CD8-positive, alpha-beta memory T cell (primary cell): ENCODE data around the gene QSOX2. TPM values are rescaled to one million over a fixed set of nuclear protein-coding genes. Genes with fewer than 3 reads are reported as not detected.

Experiments used
- CTCF ChIA-PET: fragments of 350-600 bp; sonication (Branson Sonifier 250); formaldehyde crosslinking; loops from one replicate; lab custom pipeline; 2021; ENCODE audit warnings: antibody characterized with exemption; lab: Charles Lee
- POLR2A ChIA-PET: fragments of 350-600 bp; sonication (Branson Sonifier 250); formaldehyde crosslinking; loops from one replicate; lab custom pipeline; 2021; ENCODE audit warnings: antibody characterized with exemption; lab: Charles Lee
- DNase-seq, 5 donors: peaks; one replicate each; pipeline versions ENCODE4 v3.0.0 to v3.0.0-alpha.2; 2020 to 2022; ENCODE audit warnings: mixed read lengths in 1 of 5
- H3K27ac ChIP-seq: one replicate; pipeline ENCODE4 v1.7.0; 2013; ENCODE audit warnings: low read depth, mild to moderate bottlenecking, low read length, moderate library complexity
- H3K27me3 ChIP-seq: 2 replicates; pipeline ENCODE4 v1.7.0; 2013; ENCODE audit warnings: low read length, mild to moderate bottlenecking; ENCODE audit not compliant: insufficient read depth, poor library complexity, severe bottlenecking
- H3K36me3 ChIP-seq: 2 replicates; pipeline ENCODE4 v1.7.0; 2013; ENCODE audit warnings: mild to moderate bottlenecking, low read length, moderate library complexity; ENCODE audit not compliant: insufficient read depth
- H3K4me1 ChIP-seq: 2 replicates; pipeline ENCODE4 v1.7.0; 2013; ENCODE audit warnings: mild to moderate bottlenecking, low read length, moderate library complexity; ENCODE audit not compliant: insufficient read depth
- H3K4me3 ChIP-seq: 2 replicates; pipeline ENCODE4 v1.7.0; 2013; ENCODE audit warnings: mild to moderate bottlenecking, low read length
- H3K9me3 ChIP-seq: 2 replicates; pipeline ENCODE4 v1.7.0; 2013; ENCODE audit warnings: mild to moderate bottlenecking, low read length
- H3K27ac Mint-ChIP-seq, 8 donors: one replicate each; pipeline ENCODE4 v1.8.0; 2020 to 2021; ENCODE audit warnings: mixed read lengths in 8 of 8, mild to moderate bottlenecking in 6 of 8, inconsistent platforms in 3 of 8, moderate library complexity in 3 of 8
- H3K27me3 Mint-ChIP-seq, 2 donors: one replicate each; pipeline ENCODE4 v1.8.0; 2020 to 2021; ENCODE audit warnings: mixed read lengths in 2 of 2, mild to moderate bottlenecking in 1 of 2, moderate library complexity in 1 of 2
- H3K36me3 Mint-ChIP-seq, 3 donors: one replicate each; pipeline ENCODE4 v1.8.0; 2020 to 2021; ENCODE audit warnings: mixed read lengths in 3 of 3, inconsistent platforms in 1 of 3, mild to moderate bottlenecking in 1 of 3
- H3K4me1 Mint-ChIP-seq, 3 donors: one replicate each; pipeline ENCODE4 v1.8.0; 2020 to 2021; ENCODE audit warnings: mixed read lengths in 3 of 3, inconsistent platforms in 1 of 3, mild to moderate bottlenecking in 1 of 3
- H3K4me3 Mint-ChIP-seq, 7 donors: one replicate each; pipeline ENCODE4 v1.8.0; 2020 to 2021; ENCODE audit warnings: mixed read lengths in 7 of 7, mild to moderate bottlenecking in 6 of 7, moderate library complexity in 4 of 7, inconsistent platforms in 2 of 7
- H3K9me3 Mint-ChIP-seq, 5 donors: one replicate each; pipeline ENCODE4 v1.8.0; 2020 to 2022; ENCODE audit warnings: mixed read lengths in 5 of 5, mild to moderate bottlenecking in 3 of 5, moderate library complexity in 2 of 5, inconsistent platforms in 1 of 5
- polyA plus RNA-seq: library from polyadenylated mRNA; unstranded; fragments of 300-500 nt; fragmentation: Illumina TruSeq; gene quantifications from one replicate; pipeline ENCODE4 v1.2.3, GENCODE V29; 2021
- total RNA-seq, 2 experiments: library from RNA; stranded (reverse); gene quantifications; one replicate each; pipeline ENCODE4 v1.2.3, GENCODE V29; 2021

QSOX2 gene
- total and polyA plus RNA-seq, 3 experiments from 2014 or later = 0.66 to 15.3 (median 14.6) TPM

- Mint-ChIP-seq H3K36me3 (peaks cover 17 to 86% (median 18%) of the 10 kb centered on the region in 3 donors), H3K27me3 (no peaks in the 10 kb centered on the region), H3K4me1 (no peaks in the 10 kb centered on the region), H3K9me3 (no peaks in the 10 kb centered on the region), H3K27ac (no peak overlapping the region), H3K4me3 (no peak overlapping the region)
- DNase-seq = no peak
- no peak overlapping the region for H3K27ac ChIP-seq
- H3K4me1 ChIP-seq = no peaks in the 10 kb centered on the region
- no peaks in the 10 kb centered on the region for H3K27me3 ChIP-seq
- no peaks in the 10 kb centered on the region for H3K9me3 ChIP-seq
- ChIA-PET CTCF (no interaction called here), POLR2A (interaction anchor here (0.6 kb wide), 1 partner anchor 178 kb away, joined by 3 read pairs; no protein-coding TSS in a partner anchor)
- H3K4me3 ChIP-seq = no peak overlapping the region
- H3K36me3 ChIP-seq = peaks cover 13% of the 10 kb centered on the region
These were observed 33.2 kb downstream of the QSOX2 start for GRCh38 chr9:136212345-136212950.

GRCh38 chr9:136211441-136212344 lies 33.9 kb downstream of the QSOX2 start:
- ChIA-PET CTCF (no interaction called here), POLR2A (no interaction called here)
- Histone ChIP-seq H3K36me3 (peaks cover 13% of the 10 kb centered on the region), H3K27ac (no peak overlapping the region), H3K4me1 (no peaks in the 10 kb centered on the region), H3K4me3 (no peak overlapping the region), H3K9me3 (no peaks in the 10 kb centered on the region), H3K27me3 (no peaks in the 10 kb centered on the region)
- Mint-ChIP-seq H3K4me3 (no peak overlapping the region), H3K27ac (no peak overlapping the region), H3K9me3 (no peaks in the 10 kb centered on the region), H3K4me1 (peaks cover 0 to 1% (median 0%) of the 10 kb centered on the region in 3 donors), H3K36me3 (peaks cover 19 to 86% (median 22%) of the 10 kb centered on the region in 3 donors), H3K27me3 (no peaks in the 10 kb centered on the region)
- no peak for DNase-seq

- Mint-ChIP-seq H3K9me3 (peaks cover 0 to 1% (median 0%) of the 10 kb centered on the region in 5 donors), H3K4me3 (no peak overlapping the region), H3K4me1 (peaks cover 0 to 3% (median 0%) of the 10 kb centered on the region in 3 donors), H3K27ac (no peak overlapping the region), H3K27me3 (peaks cover 0 to 2% of the 10 kb centered on the region in 2 donors), H3K36me3 (peaks cover 22 to 84% (median 29%) of the 10 kb centered on the region in 3 donors)
- ChIA-PET POLR2A (no interaction called here), CTCF (no interaction called here)
- H3K27me3 ChIP-seq = no peaks in the 10 kb centered on the region
- no peaks in the 10 kb centered on the region for H3K9me3 ChIP-seq
- no peak for DNase-seq
- peaks cover 13% of the 10 kb centered on the region for H3K36me3 ChIP-seq
- H3K4me3 ChIP-seq = no peak overlapping the region
- no peak overlapping the region for H3K27ac ChIP-seq
- H3K4me1 ChIP-seq = no peaks in the 10 kb centered on the region
These were observed 34.6 kb downstream of the QSOX2 start for GRCh38 chr9:136211006-136211405.

GRCh38 chr9:136210276-136210675 lies 35.3 kb downstream of the QSOX2 start:
- ChIA-PET CTCF (no interaction called here), POLR2A (no interaction called here)
- Mint-ChIP-seq H3K27ac (no peak overlapping the region), H3K27me3 (peaks cover 0 to 4% of the 10 kb centered on the region in 2 donors), H3K4me1 (peaks cover 0 to 3% (median 0%) of the 10 kb centered on the region in 3 donors), H3K9me3 (peaks cover 0 to 2% (median 0%) of the 10 kb centered on the region in 5 donors), H3K36me3 (peaks cover 22 to 77% (median 28%) of the 10 kb centered on the region in 3 donors), H3K4me3 (no peak overlapping the region)
- peaks cover 13% of the 10 kb centered on the region for H3K36me3 ChIP-seq
- DNase-seq = no peak
- no peaks in the 10 kb centered on the region for H3K27me3 ChIP-seq
- H3K4me3 ChIP-seq = no peak overlapping the region
- H3K4me1 ChIP-seq = no peaks in the 10 kb centered on the region
- H3K27ac ChIP-seq = no peak overlapping the region
- no peaks in the 10 kb centered on the region for H3K9me3 ChIP-seq

GRCh38 chr9:136209786-136210185 lies 35.8 kb downstream of the QSOX2 start:
- Histone ChIP-seq H3K4me1 (no peaks in the 10 kb centered on the region), H3K9me3 (no peaks in the 10 kb centered on the region), H3K4me3 (no peak overlapping the region), H3K27me3 (no peaks in the 10 kb centered on the region), H3K36me3 (peaks cover 10% of the 10 kb centered on the region), H3K27ac (no peak overlapping the region)
- DNase-seq = no peak
- Mint-ChIP-seq H3K36me3 (peaks cover 17 to 72% (median 23%) of the 10 kb centered on the region in 3 donors), H3K9me3 (peaks cover 0 to 2% (median 0%) of the 10 kb centered on the region in 5 donors), H3K4me3 (no peak overlapping the region), H3K27ac (no peak overlapping the region), H3K27me3 (peaks cover 0 to 4% of the 10 kb centered on the region in 2 donors), H3K4me1 (peaks cover 0 to 3% (median 0%) of the 10 kb centered on the region in 3 donors)
- POLR2A ChIA-PET = no interaction called here
- CTCF ChIA-PET = no interaction called here

- ChIA-PET CTCF (no interaction called here), POLR2A (no interaction called here)
- DNase-seq = no peak
- no peak overlapping the region for H3K4me3 ChIP-seq
- peaks cover 0 to 3% (median 0%) of the 10 kb centered on the region in 3 donors for H3K4me1 Mint-ChIP-seq
- no peak overlapping the region for H3K27ac ChIP-seq
- H3K27ac Mint-ChIP-seq = no peak overlapping the region
- peaks cover 16 to 67% (median 18%) of the 10 kb centered on the region in 3 donors for H3K36me3 Mint-ChIP-seq
- H3K36me3 ChIP-seq = peaks cover 4% of the 10 kb centered on the region
- H3K9me3 ChIP-seq = no peaks in the 10 kb centered on the region
- peaks cover 0 to 2% (median 0%) of the 10 kb centered on the region in 5 donors for H3K9me3 Mint-ChIP-seq
- H3K27me3 ChIP-seq = no peaks in the 10 kb centered on the region
- H3K4me1 ChIP-seq = no peaks in the 10 kb centered on the region
- peaks cover under 1 to 5% of the 10 kb centered on the region in 2 donors for H3K27me3 Mint-ChIP-seq
- no peak overlapping the region for H3K4me3 Mint-ChIP-seq
These were observed 36.4 kb downstream of the QSOX2 start for GRCh38 chr9:136209232-136209631.

- no peaks in the 10 kb centered on the region for H3K4me1 ChIP-seq
- no peak overlapping the region for H3K4me3 ChIP-seq
- no peak overlapping the region for H3K4me3 Mint-ChIP-seq
- H3K27me3 Mint-ChIP-seq = peaks cover 4 to 10% of the 10 kb centered on the region in 2 donors
- DNase-seq = no peak
- H3K27ac Mint-ChIP-seq = no peak overlapping the region
- H3K27ac ChIP-seq = no peak overlapping the region
- H3K4me1 Mint-ChIP-seq = peaks cover 0 to 3% (median 0%) of the 10 kb centered on the region in 3 donors
- peaks cover 0 to 2% (median 0%) of the 10 kb centered on the region in 5 donors for H3K9me3 Mint-ChIP-seq
- peaks cover 12 to 61% (median 15%) of the 10 kb centered on the region in 3 donors for H3K36me3 Mint-ChIP-seq
- H3K36me3 ChIP-seq = no peaks in the 10 kb centered on the region
- no peaks in the 10 kb centered on the region for H3K27me3 ChIP-seq
- ChIA-PET POLR2A (no interaction called here), CTCF (no interaction called here)
- H3K9me3 ChIP-seq = no peaks in the 10 kb centered on the region
These were observed 36.9 kb downstream of the QSOX2 start for GRCh38 chr9:136208675-136209074.

- Histone ChIP-seq H3K27ac (no peak overlapping the region), H3K9me3 (no peaks in the 10 kb centered on the region), H3K27me3 (no peaks in the 10 kb centered on the region), H3K4me3 (no peak overlapping the region), H3K36me3 (no peaks in the 10 kb centered on the region), H3K4me1 (no peaks in the 10 kb centered on the region)
- peaks cover 7 to 14% of the 10 kb centered on the region in 2 donors for H3K27me3 Mint-ChIP-seq
- DNase-seq = no peak
- H3K9me3 Mint-ChIP-seq = peaks cover 0 to 2% (median 0%) of the 10 kb centered on the region in 5 donors
- H3K4me3 Mint-ChIP-seq = no peak overlapping the region
- H3K36me3 Mint-ChIP-seq = peaks cover 7 to 50% (median 13%) of the 10 kb centered on the region in 3 donors
- H3K4me1 Mint-ChIP-seq = peaks cover 0 to 3% (median 0%) of the 10 kb centered on the region in 3 donors
- H3K27ac Mint-ChIP-seq = no peak overlapping the region
- ChIA-PET CTCF (no interaction called here), POLR2A (no interaction called here)
These were observed 38.0 kb downstream of the QSOX2 start for GRCh38 chr9:136207616-136208015.
